ENCODE data around the gene FAAP24. TPM values are rescaled to one million over a fixed set of nuclear protein-coding genes. Genes with fewer than 3 reads are reported as not detected.

The FAAP24 gene
- total RNA-seq, 1 experiment from 2014 or later = 6.0 TPM

DNA sequence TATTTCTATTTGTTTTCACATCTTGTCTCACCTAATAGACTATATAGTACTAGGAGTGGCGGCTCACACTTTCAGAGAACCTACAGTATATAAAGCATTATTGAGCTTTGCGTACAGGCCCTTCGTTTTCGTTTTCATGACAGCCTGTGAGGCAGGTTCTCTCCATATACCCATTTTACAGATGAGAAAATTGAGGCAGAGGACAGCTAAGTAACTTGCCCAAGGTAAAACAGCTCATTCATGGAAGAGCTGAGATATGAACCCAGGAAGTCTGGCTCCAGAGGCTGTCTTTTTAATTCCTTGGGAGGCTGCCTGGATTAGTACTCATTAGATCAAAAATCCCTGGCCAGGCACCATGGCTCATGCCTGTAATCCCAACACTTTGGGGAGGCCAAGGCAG is 28.9 kb downstream of the FAAP24 start:
- Histone ChIP-seq H3K4me1 (ENCODE audit: insufficient read depth, low read length) (no peaks in the 10 kb centered on the region), H3K4ac (ENCODE audit: low read depth, low read length) (no peak overlapping the region), H2AK5ac (ENCODE audit: insufficient read length, low read length) (no peak overlapping the region), H4K5ac (ENCODE audit: insufficient read length, low read depth, low read length) (no peak overlapping the region), H4K8ac (replicated peaks; ENCODE audit: insufficient read length, low read depth, low read length) (no peak overlapping the region), H3T11ph (ENCODE audit: low read length) (no peak overlapping the region), H3K23me2 (ENCODE audit: insufficient read length, low read depth, low read length, poor library complexity, severe bottlenecking) (no peaks in the 10 kb centered on the region), H2BK15ac (ENCODE audit: low read depth, low read length) (no peak overlapping the region), H3K79me2 (ENCODE audit: insufficient read depth, low read length) (no peaks in the 10 kb centered on the region), H3K27ac (ENCODE audit: insufficient read length, low read depth, low read length) (no peak overlapping the region), H2BK12ac (ENCODE audit: insufficient read length, low read depth, low read length) (no peak overlapping the region), H2BK20ac (ENCODE audit: low read depth, low read length, poor library complexity, severe bottlenecking) (no peak overlapping the region), H3K79me1 (ENCODE audit: insufficient read depth, low read depth, low read length, poor library complexity, severe bottlenecking) (no peaks in the 10 kb centered on the region), H2BK5ac (ENCODE audit: insufficient read length, low read length) (no peak overlapping the region), H3K9me3 (ENCODE audit: control insufficient read depth, low read depth, low read length) (no peaks in the 10 kb centered on the region), H3K18ac (ENCODE audit: insufficient read length, low read depth, low read length) (no peak overlapping the region), H3K4me2 (ENCODE audit: insufficient read depth, insufficient read length, low read length) (no peak overlapping the region), H3K27me3 (ENCODE audit: insufficient read depth, low read length) (no peaks in the 10 kb centered on the region), H3K14ac (ENCODE audit: insufficient read depth, low read length) (no peak overlapping the region), H3K56ac (ENCODE audit: insufficient read length, low read depth, low read length) (no peak overlapping the region), H4K20me1 (ENCODE audit: control insufficient read depth, insufficient read depth, insufficient read length) (no peaks in the 10 kb centered on the region), H3K9ac (ENCODE audit: extremely low read depth, insufficient read length, low read length) (no peak overlapping the region), H3K23ac (ENCODE audit: insufficient read length, low read depth, low read length) (no peak overlapping the region), H4K91ac (ENCODE audit: insufficient read length, low read depth, low read length) (no peak overlapping the region), H2AFZ (ENCODE audit: low read length) (no peak overlapping the region), H2BK120ac (ENCODE audit: low read depth, low read length, poor library complexity, severe bottlenecking) (no peak overlapping the region)
- Mint-ChIP-seq H3K27ac (no peak overlapping the region; a peak in 2 of 7 replicates), H3K4me3 (no peak overlapping the region), H3K4me1 (peaks cover 4 to 11% of the 10 kb centered on the region in 2 experiments), H3K36me3 (ENCODE audit: insufficient read depth in 1 of 3, low read depth in 3 of 3) (peaks cover 30 to 70% (median 67%) of the 10 kb centered on the region in 3 experiments), H3K9me3 (no peaks in the 10 kb centered on the region), H3K27me3 (ENCODE audit: low read depth) (no peaks in the 10 kb centered on the region)
- no peak for DNase-seq
- WGBS (ENCODE audit: extremely low coverage, insufficient read length, low lambda C conversion rate) = no CpG with 5 or more reads among the region's 4 CpGs
- TF ChIP-seq, protein P1, sequence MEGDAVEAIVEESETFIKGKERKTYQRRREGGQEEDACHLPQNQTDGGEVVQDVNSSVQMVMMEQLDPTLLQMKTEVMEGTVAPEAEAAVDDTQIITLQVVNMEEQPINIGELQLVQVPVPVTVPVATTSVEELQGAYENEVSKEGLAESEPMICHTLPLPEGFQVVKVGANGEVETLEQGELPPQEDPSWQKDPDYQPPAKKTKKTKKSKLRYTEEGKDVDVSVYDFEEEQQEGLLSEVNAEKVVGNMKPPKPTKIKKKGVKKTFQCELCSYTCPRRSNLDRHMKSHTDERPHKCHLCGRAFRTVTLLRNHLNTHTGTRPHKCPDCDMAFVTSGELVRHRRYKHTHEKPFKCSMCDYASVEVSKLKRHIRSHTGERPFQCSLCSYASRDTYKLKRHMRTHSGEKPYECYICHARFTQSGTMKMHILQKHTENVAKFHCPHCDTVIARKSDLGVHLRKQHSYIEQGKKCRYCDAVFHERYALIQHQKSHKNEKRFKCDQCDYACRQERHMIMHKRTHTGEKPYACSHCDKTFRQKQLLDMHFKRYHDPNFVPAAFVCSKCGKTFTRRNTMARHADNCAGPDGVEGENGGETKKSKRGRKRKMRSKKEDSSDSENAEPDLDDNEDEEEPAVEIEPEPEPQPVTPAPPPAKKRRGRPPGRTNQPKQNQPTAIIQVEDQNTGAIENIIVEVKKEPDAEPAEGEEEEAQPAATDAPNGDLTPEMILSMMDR (conservative IDR thresholded peaks at IDR 0.05) = no peak

Measured in H9 (cell line).